Heart left ventricle (tissue), 13 donors: ENCODE results near the gene ALPK3.

ENCODE experiments used
- CTCF ChIP-seq, 12 donors: fragments of 200-600 bp; sonication (generic) in 4 of 12; IDR thresholded peaks; one replicate each; pipeline versions ENCODE4 v1.5.0 to v1.8.0; 2018 to 2022; ENCODE audit warnings: antibody characterized with exemption in 12 of 12, mild to moderate bottlenecking in 5 of 12
- POLR2A ChIP-seq, 2 donors: fragments of 450-650 bp; IDR thresholded peaks; one replicate each; pipeline ENCODE4 v1.6.1; 2017; ENCODE audit warnings: antibody characterized with exemption in 2 of 2, mild to moderate bottlenecking in 2 of 2, moderate library complexity in 2 of 2
- donor health status: ischemic (EF 13 %, LVEDD 7.1; RV severe dilation, severe dysfunction).
- donor health status: DM: no; HTN: yes; CAD: no.
- donor health status: DM: no; HTN: no; CAD: no.
- donor health status: ischemic (EF 25% LVEDD 6.9; RV normal size, moderate dysfunction).
- donor health status: ischemic (EF 25% LVEDD 5.7; RV mildly dilated, moderate dysfunction).
- donor health status: ischemic (EF 35%, LVEDD 5.7; RV mildly dilated, moderate dysfunction).
- donor health status: nonischemic (EF 11% LVEDD 7.7; RV severe dilation, severe dysfunction).
- donor health status: DM: yes; HTN: yes; CAD: no.
- donor health status: PGD.
- donor health status: ischemic (EF 29% LVEDD 5.4; RV normal size, mild dysfunction).
- donor health status: nonischemic (EF 23%, LVEDD 6.1; RV moderate dilation, normal function).

DNA sequence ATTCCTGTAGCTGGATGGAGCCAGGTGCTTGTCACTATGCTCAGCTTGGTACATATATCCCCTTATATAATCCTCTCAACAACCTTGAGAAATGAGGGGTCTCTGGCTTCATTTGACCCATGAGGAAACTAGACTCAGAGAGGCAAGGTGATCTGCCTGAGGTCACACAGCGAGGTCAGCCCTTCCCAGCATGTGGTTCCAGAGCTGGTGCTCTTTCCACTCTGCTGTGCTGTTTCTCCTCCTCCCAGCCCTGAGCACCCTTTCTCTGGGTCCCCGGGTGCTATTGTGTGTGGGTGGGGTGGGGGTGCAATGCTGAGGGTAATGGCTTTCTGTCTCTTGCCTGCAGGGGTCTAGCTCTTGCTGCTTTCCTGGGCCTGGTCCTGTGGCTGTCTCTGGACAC, 86.6 kb downstream of the ALPK3 start:
- TF ChIP-seq CTCF (IDR thresholded peaks at IDR 0.05) (no peak), POLR2A (IDR thresholded peaks at IDR 0.05) (no peak)
